ENCODE data around the gene MTMR10. TPM values are rescaled to one million over a fixed set of nuclear protein-coding genes. Genes with fewer than 3 reads are reported as not detected.

Gene MTMR10
- total RNA-seq, 4 donors from 2014 or later = 24.9 to 46.7 (median 27.1) TPM

DNA sequence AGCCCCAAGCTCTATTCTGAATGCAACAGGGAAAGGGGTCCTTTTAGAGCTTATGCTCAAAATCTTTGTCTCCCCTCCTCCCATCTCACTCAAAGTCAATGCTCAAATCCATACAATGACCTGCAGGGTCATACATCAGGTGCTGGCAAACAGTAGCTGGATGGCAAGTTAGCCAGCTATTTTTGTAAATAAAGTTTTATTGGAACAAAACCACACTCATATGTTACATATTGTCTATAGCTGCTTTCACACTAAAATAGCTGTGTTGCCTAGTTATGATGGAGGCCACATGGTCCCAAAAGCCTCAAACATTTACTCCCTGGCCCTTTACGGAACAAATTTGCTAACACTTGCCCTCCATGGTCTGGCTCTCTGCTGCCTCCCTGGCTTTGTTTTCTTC is 89.5 kb downstream of the MTMR10 start:
- Histone ChIP-seq H3K36me3 (no peaks in the 10 kb centered on the region), H3K27me3 (no peaks in the 10 kb centered on the region), H3K9me3 (no peaks in the 10 kb centered on the region), H3K27ac (no peak overlapping the region), H3K4me3 (no peak overlapping the region), H3K4me1 (peaks cover 26% of the 10 kb centered on the region)
- no peak for DNase-seq (ENCODE audit: low spot score in 2 of 2)
- 96% methylated on average over 1 of the region's 1 CpG for WGBS
- TF ChIP-seq, protein P1, sequence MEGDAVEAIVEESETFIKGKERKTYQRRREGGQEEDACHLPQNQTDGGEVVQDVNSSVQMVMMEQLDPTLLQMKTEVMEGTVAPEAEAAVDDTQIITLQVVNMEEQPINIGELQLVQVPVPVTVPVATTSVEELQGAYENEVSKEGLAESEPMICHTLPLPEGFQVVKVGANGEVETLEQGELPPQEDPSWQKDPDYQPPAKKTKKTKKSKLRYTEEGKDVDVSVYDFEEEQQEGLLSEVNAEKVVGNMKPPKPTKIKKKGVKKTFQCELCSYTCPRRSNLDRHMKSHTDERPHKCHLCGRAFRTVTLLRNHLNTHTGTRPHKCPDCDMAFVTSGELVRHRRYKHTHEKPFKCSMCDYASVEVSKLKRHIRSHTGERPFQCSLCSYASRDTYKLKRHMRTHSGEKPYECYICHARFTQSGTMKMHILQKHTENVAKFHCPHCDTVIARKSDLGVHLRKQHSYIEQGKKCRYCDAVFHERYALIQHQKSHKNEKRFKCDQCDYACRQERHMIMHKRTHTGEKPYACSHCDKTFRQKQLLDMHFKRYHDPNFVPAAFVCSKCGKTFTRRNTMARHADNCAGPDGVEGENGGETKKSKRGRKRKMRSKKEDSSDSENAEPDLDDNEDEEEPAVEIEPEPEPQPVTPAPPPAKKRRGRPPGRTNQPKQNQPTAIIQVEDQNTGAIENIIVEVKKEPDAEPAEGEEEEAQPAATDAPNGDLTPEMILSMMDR (IDR thresholded peaks at IDR 0.05) = no peak
- no peak for TF ChIP-seq EP300 (IDR thresholded peaks at IDR 0.05)
- no peak for TF ChIP-seq POLR2A (IDR thresholded peaks at IDR 0.05)
- TF ChIP-seq POLR2AphosphoS5 (IDR thresholded peaks at IDR 0.05) = no peak

DNA sequence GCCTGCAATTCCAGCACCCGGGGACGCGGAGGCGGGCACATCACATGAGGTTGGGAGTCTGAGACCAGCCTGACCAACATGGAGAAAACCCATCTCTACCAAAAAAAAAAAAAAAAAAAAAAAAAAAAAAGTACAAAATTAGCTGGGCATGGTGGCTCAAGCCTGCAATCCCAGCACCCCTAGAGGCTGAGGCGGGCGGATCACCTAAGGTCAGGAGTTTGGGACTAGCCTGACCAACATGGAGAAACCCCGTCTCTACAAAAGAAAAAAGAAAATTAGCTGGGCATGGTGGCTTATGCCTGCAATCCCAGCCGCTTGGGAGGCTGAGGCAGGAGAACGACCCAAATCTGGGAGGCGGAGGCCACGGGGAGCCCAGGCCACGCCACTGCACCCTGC is 95.2 kb downstream of the MTMR10 start:
- 86% methylated on average over 12 of the region's 12 CpGs for WGBS
- H3K4me1 ChIP-seq = no peaks in the 10 kb centered on the region
- no peaks in the 10 kb centered on the region for H3K36me3 ChIP-seq
- no peak for DNase-seq (ENCODE audit: low spot score in 2 of 2)
- no peaks in the 10 kb centered on the region for H3K9me3 ChIP-seq
- H3K27me3 ChIP-seq = no peaks in the 10 kb centered on the region
- no peak overlapping the region for H3K4me3 ChIP-seq
- no peak overlapping the region for H3K27ac ChIP-seq
- TF ChIP-seq EP300 (IDR thresholded peaks at IDR 0.05) (no peak), POLR2A (IDR thresholded peaks at IDR 0.05) (no peak), POLR2AphosphoS5 (IDR thresholded peaks at IDR 0.05) (no peak)
- TF ChIP-seq, protein P1 (IDR thresholded peaks at IDR 0.05) = no peak

DNA sequence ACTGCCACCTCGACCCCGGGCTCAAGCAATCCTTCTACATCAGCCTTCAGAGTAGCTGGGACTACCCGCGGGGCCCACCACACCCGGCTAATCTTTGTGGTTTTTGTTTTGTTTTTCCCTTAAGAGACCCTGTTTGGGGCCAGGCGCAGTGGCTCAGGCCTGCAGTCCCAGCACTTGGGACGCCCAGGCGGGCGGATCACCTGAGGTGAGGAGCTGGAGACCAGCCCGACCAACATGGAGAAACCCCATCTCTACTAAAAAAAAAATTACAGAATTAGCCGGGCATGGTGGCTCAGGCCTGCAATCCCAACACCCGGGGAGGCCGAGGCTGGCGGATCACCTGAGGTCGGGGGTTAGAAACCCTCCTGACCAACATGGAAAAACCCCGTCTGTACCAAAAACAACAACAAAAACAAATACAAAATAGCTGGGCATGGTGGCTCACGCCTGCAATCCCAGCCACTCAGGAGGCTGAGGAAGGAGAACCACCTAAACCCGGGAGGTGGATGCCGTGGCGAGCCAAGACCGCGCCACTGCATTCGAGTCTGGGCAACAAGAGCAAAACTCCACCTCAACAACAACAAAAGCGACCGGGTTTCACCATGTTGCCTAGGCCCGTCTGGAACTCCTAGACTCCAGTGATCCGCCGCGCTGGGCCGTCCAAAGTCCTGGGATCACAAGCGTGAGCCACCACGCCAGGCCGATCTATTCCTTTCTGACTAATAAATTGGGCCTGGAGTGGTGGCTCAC is 95.8 kb downstream of the MTMR10 start:
- DNase-seq (ENCODE audit: low spot score in 2 of 2) = no peak
- Histone ChIP-seq H3K4me3 (no peak overlapping the region), H3K4me1 (no peaks in the 10 kb centered on the region), H3K27me3 (no peaks in the 10 kb centered on the region), H3K27ac (no peak overlapping the region), H3K9me3 (no peaks in the 10 kb centered on the region), H3K36me3 (no peaks in the 10 kb centered on the region)
- TF ChIP-seq POLR2AphosphoS5 (IDR thresholded peaks at IDR 0.05) (no peak), POLR2A (IDR thresholded peaks at IDR 0.05) (no peak), EP300 (IDR thresholded peaks at IDR 0.05) (no peak)
- TF ChIP-seq, protein P1 (IDR thresholded peaks at IDR 0.05) = no peak
- 94% methylated on average over 33 of the region's 33 CpGs for WGBS

DNA sequence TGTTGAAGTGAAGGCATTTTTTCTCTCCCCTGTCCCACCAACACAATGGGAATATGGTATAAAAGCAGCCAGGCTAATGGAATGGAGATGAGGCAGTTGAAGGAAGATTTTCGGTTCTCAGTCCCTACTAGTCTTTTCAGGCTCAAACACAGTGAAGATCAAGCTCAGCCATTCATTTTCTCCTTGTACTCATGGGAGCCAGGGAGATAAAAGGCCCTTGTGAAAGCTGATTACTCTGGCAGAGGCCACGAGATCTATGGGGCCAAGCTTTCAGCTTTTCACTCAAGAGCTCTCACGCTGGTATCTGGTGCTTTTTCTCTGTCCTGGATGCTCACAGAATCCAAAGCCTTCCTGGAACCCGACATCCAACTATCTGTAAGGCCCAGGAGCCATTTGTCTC is 102.2 kb downstream of the MTMR10 start:
- Histone ChIP-seq H3K27me3 (no peaks in the 10 kb centered on the region), H3K4me1 (no peaks in the 10 kb centered on the region), H3K9me3 (no peaks in the 10 kb centered on the region), H3K27ac (no peak overlapping the region), H3K36me3 (no peaks in the 10 kb centered on the region), H3K4me3 (no peak overlapping the region)
- no peak for DNase-seq (ENCODE audit: low spot score in 2 of 2)
- WGBS = 73% methylated on average over 4 of the region's 4 CpGs
- no peak for TF ChIP-seq EP300 (IDR thresholded peaks at IDR 0.05)
- TF ChIP-seq POLR2A (IDR thresholded peaks at IDR 0.05) = no peak
- TF ChIP-seq, protein P1 (IDR thresholded peaks at IDR 0.05) = no peak
- TF ChIP-seq POLR2AphosphoS5 (IDR thresholded peaks at IDR 0.05) = no peak

Other genes starting within 250 kb of the MTMR10 start
- 10 to 100 TPM; 16.2 to 45.5 (median 22.8) TPM for gene FAN1, start 87.7 kb downstream of the MTMR10 start, total RNA-seq
- gene TRPM1, start 110.1 kb upstream of the MTMR10 start, total RNA-seq = 10 to 100 TPM in 2 of 4 donors, 1 to 10 TPM in 2; 5.1 to 15.2 (median 10.2) TPM

Data from suprapubic skin (tissue), 4 donors.